GM18499 (cell line): ENCODE data around the gene CAMKMT.

ENCODE experiments used
- ATAC-seq: cut with Tn5 transposase; IDR thresholded peaks from one replicate; pipeline ENCODE4 v1.9.1; 2021; ENCODE audit warnings: moderate number of reproducible peaks; ENCODE audit not compliant: insufficient read depth, unreplicated experiment

Gene CAMKMT

DNA sequence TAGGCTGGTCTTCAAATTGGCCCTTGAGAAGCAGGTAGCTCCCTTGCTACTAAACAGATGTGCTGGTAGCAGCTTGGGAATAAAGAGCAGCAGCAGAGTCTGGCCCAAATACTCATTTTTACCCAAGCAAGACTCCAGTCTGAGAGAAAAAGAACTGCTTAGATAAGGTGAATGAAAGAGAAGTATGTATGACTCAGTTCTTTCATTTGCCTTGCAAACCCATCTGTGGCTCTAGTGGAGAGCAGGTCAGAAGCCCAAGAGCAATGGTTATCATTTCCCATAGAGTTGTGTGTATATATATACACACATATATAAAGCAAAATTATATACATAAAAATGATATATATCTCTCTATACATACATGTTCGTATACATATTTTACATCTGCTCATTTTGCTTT, 80.3 kb downstream of the CAMKMT start:
- no peak for ATAC-seq

DNA sequence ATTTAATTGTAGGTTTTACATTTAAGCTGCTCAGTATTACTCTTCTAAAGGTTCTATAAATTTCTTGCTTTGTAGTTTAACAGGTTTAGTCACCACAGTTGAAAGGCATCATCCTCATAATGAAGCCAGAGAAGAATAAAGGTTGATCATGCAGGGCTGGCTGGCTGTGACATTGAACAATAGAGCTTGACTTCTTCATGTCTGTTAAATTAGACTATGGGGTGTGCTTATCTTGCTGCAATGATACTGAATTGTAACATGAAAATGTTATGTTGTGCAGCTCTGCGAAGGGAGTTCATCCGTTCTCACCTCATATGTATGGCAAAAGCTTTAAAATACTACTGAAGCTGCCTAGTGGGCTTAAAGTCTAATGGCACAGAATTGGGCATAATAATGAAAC, 81.8 kb downstream of the CAMKMT start:
- ATAC-seq: no peak

DNA sequence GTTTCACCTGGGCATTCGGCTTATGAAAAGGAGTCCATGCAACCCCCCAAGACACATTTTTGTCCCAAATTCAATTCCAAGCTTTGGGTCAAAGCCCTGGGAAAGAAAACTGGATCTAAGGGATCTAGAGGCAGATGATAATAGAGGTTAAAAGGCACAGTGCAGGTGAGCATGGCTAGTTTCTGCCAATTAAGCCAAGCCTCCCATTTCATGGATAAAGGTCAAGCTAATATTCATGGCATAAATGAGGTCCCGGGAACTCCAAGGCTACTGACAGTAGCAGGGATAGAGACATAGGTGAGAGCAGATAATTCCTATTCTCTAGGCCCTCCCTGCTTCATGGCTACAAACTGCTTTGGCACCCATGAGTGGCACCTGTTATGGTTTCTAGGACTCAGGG, 83.1 kb downstream of the CAMKMT start:
- no peak for ATAC-seq

DNA sequence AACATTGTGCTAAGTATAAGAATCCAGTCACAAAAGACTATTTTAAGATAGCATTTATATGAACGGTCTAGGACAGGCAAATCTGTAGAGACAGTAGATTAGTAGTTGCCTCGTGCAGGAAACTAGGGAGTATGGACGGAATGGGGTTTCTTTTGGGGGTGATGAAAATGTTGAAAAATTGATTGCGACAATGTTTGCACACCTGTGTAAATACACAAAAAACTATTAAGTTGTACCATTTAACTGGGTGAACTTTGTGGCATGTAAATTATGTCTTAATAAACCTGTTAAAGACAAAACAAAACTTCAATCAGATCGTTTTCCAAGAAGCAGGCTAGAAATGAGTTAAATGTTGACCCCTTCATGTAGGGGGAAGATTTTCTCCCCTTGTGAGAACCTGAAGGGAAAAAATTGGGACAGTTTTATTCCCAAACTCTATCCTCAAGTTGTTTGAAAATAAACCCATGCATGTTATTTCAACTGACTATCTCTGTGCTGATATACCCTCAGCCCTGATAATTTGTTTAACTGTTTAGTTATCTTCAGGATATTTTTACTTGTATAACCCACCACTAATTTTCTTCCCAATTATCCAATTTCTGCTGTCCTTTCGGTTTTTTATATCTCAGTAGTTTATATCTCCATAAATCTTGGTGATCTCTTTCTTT, 87.2 kb downstream of the CAMKMT start:
- no peak for ATAC-seq

DNA sequence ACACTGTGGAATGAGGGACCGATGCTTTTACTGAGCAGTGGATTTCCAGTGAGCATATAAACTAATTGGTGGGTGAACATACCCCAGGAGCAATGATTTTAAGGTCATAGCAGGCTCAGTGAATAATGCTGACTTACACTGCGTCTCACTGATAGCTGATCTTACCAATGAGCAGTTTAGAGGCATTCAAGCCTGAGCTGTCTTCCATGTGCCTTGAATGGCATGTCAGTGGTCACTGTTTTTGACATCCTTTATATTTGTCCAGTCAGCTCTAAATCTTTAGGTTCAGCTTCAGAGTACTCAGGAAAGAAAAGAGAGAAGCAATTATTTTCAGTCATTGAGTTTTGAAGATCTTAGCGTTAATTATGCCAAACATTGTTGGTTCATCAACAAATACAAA, 88.3 kb downstream of the CAMKMT start:
- no peak for ATAC-seq

DNA sequence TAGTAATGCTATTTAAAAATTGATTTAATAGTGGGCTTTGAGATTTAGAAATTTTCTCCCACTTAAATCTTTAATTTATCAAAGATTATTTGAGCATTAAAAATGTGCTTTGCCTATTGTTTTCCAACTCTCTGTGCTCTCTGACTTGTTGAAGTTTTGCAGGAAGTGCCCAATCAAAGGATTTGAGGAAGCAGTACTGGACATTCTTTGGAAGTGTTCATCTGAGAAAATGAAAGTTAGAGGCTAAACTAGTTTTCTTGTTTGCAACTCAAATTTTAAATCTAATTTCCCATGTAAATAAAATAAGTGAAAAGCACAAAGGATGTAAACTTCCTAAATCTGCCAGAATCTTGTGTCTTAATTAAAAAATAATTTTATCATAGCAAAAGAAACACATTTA, 89.1 kb downstream of the CAMKMT start:
- ATAC-seq: no peak

DNA sequence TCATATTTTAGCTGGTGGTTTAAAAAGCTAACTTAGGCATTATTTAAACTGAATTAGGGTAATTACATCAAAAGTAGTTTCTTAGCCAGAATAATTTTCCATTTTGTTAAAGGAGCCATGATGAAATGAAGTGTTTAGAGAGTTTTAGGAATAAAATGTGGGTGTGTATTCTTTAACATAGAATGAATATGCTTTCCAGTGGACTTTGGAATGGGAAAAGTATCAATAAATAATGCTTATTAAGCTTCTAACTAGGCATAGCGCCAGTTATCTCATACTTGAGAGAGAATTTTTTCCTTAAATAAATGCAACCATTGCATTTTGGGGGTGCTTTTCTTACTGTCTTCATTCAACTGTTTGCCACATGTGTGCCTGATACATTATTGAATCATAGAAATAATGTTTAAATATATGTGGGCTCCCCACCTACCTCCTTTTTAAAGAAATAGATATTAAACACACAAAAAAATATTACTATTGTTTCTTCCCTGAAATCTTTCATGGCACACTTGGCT, 90.4 kb downstream of the CAMKMT start:
- ATAC-seq: no peak

DNA sequence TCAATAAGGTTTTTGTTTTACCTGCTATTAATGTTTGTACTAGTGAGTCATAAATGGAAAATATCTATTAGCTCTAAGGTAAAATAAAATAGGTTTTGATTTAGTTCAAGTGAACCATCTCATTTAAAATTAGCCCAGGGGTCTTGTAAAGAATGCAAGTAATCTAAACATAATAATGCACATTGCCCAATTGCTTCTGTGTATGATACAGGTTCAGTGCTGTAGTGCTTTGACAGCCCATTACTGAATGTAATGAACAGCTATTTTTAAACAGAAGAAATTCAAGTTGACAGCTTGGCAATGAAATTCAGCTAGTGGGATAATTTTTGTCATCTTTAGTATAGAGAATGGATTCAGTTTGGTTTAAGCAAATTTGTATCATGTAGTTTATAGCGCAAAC, 91.5 kb downstream of the CAMKMT start:
- no peak for ATAC-seq

DNA sequence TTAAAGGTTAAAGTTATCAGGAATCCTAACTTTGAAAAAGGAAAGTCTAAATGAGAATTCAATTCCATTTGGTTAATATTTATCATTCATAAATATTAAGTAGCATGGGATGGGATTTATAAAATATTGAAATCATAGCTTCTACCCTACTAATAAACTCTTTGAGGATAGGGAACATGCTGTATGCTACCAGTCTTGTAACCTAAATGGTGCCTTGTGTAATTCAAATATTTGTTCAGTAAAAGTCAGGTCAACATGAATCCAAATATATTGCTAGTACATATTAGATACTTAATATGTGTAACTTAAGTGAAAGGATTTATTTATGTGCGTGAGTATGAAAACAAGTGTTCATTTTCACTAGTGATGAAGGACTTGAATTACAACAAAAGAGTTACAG, 94.1 kb downstream of the CAMKMT start:
- no peak for ATAC-seq

DNA sequence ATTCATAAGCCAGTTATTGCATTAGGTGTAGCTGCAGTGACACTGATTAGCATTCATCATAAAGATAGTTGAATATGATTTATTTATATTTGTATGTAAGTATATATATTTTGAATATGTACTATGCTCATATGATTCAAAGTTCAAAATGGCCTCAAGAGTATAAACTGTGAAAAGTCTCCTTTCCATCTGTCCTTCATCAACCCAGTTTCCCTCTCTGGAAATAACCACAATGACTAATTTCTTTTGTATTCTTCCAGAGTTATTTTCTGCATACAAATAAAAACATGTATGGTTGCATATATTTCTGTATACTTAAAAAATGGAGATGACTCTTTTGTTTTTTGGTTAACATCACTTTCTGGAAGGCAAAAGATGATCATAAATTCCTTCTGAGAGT, 95.2 kb downstream of the CAMKMT start:
- ATAC-seq: no peak

DNA sequence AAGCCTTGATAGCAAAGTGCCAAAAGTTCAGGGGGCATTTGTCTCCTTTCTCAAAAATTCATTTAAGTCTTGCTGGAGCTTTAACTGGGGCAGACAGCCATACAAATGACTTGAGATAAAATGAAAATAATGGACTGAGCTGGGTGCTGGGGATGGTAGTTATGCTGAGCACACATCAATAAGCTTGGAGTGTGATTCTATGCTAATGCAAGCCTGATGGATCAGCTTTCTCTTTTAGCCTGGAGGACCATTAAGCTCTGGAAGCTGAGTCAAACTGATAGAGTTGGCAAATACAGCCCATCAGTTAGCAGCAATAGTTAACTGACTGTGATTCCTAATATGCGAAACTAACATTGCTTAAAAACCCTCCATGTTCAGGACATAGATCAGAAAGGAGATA, 98.0 kb downstream of the CAMKMT start:
- no peak for ATAC-seq

DNA sequence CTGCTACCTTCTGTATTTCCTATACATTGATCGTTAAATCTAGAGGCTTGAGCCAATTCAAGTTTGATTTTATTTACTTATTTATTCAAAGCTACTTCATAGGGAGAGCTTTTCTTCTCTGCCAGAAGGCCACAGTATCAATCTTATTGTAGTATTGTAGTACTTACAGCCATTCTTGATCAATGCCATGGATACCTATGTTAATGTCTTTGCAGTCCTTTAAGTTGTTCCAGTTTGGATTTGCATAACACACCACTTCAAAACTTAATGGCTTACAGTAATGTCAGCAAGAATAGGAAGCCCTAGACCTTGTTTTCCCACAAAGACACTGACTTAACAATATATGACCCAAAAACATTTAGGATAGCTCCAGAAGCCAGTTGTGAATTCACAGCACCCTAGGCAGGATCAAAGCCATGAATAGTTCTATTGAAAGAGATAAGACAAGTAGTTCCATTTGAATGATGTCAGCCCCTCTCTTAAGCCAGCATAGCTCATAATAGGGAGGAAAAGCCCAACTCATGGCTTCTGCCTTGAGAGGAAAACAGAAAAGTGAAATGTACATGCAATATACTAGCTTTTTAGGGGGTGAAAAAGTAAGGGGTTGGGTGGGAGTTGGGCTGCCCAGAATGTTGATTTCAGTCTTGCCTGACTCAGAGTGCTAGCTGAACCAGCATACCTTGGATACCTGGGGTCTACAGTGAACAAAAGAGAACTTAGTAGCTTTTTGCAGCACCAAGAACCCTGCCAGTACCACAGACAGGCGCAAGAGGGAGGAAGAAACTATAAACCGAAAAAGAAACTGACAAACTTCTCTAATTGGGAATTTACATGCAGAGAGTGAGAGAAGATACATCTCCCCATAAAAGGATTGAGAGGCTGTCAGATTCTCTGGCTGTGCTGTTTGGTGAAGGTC, 101.4 kb downstream of the CAMKMT start:
- no peak for ATAC-seq

DNA sequence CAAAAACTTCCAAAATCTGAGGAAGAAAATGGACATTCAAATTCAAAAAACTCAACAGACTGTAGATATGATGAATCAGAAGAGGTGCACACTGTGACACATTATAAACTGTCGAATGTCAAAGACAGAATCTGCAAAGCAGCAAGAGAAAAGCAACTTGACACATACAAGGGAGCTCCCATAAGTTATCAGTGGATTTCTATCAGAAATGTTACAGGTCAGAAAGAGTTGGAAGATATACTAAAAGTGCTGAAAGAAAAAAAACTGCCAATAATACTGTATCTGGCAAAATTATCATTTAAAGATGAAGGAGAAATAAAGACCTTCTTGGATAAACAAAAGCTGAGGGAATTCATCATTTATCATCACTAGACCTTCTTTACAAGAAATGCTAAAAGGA, 102.7 kb downstream of the CAMKMT start:
- ATAC-seq: no peak

DNA sequence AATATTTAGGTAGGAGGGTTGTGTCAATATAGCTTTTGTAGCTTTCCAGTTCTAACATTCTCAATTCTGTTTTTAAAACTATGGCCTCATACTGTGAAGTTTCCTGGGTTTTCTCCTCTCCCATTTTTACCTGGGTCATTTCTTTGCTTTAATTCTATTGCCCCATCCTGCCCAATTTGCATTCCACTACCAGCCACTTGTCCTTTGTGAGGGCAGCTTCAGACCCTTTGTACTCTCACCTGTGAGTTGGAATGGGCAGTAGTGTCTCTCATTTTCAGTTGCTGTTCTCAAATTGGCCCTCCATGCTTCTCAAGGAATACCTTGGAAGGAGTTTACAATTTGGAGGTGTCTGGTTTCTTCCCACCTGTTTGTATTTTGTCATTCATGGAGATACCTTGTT, 108.4 kb downstream of the CAMKMT start:
- ATAC-seq: no peak

DNA sequence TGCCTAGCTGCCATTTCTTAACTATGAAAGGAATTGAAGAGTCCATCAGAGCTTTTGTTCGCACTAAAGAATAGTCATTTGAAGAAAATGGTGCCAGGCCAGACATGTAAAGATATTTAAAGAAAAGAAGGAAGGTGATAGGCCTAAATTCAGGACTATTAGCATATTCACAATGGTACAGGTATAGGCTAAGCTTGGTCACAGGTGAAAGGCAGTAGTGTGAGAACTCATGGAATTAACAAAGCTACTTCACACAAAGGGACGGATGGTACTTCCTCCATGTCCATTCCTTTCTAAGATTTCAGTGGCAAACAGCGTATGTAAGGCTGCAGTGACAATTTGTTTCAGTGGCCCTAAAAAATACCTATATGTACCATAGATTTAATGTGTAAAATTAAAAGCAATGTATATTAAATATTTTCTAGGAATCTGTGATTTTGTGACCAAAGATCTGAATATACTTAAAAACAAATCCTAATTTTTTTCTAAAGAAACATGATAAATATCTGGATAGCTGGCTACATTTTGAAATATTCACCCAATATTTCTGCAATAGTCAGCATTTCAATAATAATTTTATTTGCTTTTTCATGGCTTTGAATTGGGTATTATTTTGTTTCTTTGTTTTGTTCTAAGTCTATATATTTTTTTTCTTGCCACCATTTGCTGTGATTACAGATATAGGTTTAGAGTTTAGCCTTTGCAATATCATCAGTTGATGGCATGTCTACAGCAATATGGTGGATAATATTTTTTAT, 116.1 kb downstream of the CAMKMT start:
- no peak for ATAC-seq

DNA sequence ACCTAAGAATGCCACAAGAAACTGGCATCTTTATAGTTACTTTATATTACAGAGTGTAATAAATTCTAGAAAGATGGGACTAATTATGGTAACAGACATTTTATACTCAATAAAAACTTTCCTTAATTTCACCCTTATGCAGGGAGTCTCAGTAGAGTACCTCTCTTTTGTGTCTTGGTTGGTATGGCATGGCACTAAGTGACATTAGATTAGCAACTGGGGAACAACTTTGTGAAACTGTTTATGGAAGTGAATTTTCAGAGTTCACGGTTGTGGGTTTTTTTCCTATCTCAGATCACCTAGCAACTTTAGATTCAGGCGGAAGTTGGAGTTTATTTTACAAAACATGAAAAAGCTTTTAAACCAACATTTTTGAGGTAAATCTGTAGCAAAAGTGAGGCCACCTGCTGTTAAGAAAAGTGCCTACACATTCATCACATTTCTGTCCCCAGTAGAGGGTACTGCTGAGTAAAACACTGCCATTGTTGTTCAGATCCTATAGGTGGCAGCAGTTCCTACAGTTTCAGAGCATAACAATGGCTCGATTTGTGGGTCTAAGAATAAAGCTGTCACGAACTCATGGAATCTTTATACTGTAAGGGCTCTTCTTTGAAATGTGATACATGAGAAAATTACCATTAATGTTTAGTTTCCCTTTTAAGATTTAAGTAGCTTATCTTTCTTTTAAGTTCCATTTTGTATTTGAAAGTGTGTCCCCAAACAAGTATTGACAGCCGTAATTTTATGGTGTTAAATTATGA, 117.6 kb downstream of the CAMKMT start:
- no peak for ATAC-seq

DNA sequence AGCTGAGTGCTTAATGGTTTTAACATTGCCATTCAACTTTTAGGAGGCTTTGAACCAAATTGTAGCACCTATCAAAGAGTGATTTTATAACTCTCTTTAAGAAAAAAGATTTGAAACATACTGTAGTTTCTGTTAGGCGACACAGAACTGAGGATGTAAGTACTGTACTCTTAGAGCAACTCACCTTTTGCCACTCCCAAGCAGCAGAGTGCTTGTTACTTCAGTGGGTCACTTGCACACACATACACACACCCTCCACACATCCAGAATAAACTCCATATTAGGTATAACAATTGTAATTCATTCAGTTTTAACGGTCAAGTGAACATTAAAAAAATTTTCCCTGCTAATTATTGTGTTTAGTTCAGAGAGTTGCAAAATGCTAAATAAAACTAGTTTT, 118.3 kb downstream of the CAMKMT start:
- no peak for ATAC-seq

DNA sequence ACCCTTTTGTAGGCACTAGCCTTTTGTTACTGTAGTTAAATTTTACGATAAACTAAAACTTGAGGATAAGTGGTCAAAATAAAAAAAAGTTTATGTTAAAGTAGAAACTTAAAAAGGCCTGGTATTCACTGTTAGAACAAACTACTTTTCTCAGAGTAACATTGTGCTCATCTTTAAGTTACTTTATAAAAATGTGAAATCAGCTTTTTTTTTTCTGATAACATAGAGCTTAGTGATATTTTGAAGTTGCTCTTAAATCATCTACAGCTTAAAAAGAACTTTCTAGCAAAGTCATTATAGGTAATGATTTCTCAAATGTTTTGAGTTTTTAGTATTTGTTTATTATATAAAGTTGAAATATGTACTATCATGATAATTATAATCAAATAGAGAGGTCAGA, 125.3 kb downstream of the CAMKMT start:
- no peak for ATAC-seq

DNA sequence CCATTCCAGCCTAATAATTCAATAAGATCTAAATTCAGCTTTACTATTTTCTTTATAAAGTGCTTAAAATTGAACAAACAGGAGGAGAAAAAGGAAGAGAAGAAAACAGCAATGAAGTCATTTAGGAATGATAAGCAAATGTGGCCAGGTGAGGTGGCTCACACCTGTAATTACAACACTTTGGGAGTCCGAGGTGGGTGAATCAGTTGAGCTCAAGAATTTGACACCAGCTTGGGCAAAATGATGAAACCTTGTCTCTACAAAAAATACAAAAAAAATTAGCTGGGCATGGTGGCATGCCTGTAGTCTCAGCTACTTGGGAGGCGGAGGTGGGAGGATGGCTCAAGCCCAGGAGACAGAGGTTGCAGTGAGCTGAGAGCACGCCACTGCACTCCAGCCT, 129.0 kb downstream of the CAMKMT start:
- no peak for ATAC-seq

DNA sequence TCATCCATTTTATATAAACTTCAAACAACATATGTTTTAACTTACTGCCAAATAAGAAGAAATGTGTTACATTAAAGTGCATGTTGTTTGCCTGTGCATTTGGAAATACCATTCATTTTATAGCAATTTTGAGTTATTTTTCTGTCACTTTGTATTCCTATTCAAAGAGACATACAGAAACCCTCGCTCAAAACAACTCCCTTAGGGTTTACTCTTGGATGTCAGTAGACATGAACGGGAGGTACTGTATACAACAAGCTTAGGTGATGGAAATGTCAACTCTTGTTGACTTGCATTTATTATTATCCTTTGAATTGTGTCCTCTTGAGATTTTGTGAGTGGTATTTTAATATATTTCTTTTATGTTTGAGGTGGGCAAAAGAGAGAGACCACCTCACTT, 132.3 kb downstream of the CAMKMT start:
- no peak for ATAC-seq
